Measurements from ENCODE around the gene SAFB2.

The SAFB2 gene

GRCh38 chr19:5622465-5623396 is at the start of gene SAFB2, which contains the start of gene SAFB:
TSS of gene SAFB2 (minus strand) at chr19:5622776. CDS start at chr19:5622715, 61 bp downstream.
TSS of gene SAFB (plus strand) at chr19:5623083. CDS start at chr19:5623206, 123 bp downstream.
- DNase-seq = peak; percentile 99

DNA sequence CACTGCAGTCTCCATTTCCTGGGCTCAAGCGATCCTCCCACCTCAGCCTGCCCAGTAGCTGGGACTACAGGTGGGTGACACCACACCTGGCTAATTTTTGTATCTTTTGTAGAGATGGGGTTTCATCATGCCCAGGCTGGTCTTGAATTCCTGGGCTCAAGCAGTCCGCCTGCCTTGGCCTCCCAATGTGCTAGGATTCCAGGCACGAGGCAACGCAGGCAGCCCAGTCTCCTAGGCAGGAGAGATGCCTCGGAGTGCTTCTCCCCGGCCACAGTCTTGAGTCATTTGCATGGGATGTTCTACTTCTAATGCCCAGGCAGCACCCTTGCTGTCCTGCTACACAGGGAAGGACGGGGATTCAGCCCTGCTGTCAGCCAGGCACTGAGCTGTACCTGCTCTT is 49.0 kb upstream of the SAFB2 start:
- no peak for DNase-seq

- no peak for DNase-seq
Measured at GRCh38 chr19:5669212-5669611, 46.6 kb upstream of the SAFB2 start.

- no peak for DNase-seq
Measured at GRCh38 chr19:5667751-5668271, 45.2 kb upstream of the SAFB2 start.

DNA sequence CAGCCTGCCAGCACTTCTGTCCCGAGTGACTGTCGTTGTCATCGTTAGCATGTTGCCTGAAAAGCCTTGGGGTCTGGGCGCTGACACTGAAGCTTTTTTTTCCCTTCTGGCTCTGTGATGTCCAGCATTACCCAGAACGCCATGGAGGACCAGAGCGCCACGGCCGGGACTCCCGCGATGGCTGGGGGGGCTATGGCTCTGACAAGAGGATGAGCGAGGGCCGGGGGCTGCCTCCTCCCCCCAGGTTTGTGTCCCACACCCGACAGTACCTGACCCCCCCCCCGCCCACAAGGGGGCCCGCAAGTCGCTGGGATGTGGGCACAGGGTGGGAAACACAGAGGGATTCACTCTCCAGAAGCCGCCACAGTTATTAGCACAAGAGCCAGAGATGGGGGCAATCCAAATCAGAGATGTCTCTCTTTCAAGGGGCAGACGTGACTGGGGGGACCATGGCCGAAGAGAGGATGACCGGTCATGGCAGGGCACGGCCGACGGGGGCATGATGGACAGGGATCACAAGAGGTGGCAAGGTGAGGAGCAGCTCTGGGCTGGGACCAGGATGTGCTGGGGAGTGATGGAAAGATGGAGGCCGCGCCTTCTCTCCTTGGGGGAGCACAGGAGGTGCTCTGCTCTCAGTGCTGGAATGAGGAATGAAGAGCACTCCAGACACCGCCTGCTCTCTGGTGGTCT is 44.5 kb upstream of the SAFB2 start:
- no peak for DNase-seq

- no peak for DNase-seq
Measured at GRCh38 chr19:5665781-5666513, 43.4 kb upstream of the SAFB2 start.

- no peak for DNase-seq
Measured at GRCh38 chr19:5664515-5664914, 41.9 kb upstream of the SAFB2 start.

DNA sequence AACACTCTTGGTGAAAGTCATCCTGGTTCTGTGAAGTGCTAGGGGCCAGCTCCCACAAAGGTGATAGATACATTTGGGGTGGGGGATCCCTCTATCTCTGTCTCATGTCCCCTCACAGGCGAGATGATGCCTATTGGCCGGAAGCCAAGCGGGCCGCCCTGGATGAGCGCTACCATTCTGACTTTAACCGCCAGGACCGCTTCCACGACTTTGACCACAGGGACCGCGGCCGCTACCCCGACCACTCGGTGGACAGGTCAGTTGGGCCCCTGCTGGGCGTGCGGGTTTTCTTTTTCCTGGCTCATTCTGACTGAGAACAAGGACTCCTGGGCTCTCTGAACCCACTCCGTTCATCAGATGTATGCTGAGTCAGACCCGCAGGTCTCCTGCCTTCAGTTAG is 41.3 kb upstream of the SAFB2 start:
- no peak for DNase-seq

- DNase-seq = no peak
Measured at GRCh38 chr19:5661483-5661882, 38.9 kb upstream of the SAFB2 start.

DNA sequence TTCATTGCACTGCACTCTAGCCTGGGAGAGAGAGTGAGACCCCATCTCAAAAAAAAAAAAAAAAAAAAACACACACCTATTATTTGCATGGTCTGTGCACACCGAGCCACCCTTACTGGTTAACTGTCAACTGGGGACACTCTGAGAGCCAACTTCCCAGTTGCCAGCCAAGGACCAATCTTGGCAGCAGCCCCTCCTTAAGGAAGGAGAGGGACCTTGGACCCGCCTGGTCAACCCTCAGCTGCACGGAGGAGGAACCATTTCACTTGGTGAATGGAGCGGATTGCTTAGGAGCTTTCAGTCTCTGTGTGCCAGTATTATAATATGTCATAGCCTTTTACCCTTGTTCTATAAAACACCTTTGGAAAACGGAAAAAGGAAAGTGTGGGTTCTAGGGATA is 32.8 kb upstream of the SAFB2 start:
- no peak for DNase-seq

DNA sequence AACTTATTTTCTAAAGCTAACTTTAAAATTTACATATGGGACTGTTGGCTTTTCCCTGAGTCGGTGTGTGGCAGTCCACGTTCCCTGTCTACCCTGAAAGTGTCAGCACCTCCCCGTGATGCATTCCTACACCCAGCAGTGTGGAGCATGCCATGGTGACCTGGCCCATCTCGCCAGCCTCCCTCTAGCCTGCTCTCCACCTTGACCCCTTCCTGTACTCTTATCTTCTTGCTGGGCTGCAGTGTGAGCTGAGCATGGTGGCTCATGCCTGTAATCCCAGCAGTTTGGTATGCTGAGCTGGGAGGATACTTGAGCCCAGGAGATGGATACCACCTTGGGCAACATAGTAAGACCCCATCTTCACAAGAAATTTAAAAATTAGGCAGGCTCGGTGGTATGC is 32.4 kb upstream of the SAFB2 start:
- DNase-seq = no peak

DNA sequence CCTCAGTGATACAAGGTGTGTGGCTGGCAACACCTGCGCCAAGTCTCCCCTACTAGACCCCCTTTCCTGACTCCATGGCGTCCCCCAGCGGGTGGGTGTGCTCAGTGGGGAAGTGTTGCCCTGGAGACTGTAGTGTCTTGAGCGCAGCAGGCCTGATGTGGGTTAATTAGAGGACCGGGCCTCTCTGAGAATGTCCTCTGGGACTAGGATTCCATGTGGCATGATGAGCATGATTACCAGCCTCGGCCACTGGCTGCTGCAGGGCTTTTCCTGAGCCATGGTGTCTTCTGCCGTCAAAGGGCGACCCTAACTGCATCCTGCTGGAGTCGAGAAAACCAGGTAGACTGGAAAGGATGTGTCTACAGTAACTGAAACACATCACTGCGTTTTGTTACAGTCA is 29.7 kb upstream of the SAFB2 start:
- no peak for DNase-seq

GRCh38 chr19:5651361-5651760 is 28.8 kb upstream of the SAFB2 start:
- no peak for DNase-seq

DNA sequence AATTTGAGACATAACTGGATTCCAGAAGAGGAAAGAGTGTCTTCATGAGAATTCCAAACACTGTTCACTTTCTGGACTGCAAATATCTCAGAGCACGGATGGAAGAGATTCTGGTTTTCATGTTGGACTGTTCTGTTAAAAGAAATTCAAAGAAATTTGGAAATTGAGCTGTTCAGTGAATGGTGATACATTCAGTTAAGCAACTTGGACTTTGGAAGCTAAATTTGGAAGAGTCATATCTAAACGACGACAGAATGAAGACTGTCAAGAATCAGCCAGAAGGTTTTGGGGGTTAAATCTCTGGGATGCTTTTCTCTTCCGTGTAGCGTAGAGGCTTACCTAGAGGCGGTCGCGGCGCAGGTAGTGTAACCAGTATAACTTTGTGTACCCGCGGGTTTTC is 25.9 kb upstream of the SAFB2 start:
- DNase-seq = no peak

- no peak for DNase-seq
Measured at GRCh38 chr19:5646703-5647102, 24.1 kb upstream of the SAFB2 start.

DNA sequence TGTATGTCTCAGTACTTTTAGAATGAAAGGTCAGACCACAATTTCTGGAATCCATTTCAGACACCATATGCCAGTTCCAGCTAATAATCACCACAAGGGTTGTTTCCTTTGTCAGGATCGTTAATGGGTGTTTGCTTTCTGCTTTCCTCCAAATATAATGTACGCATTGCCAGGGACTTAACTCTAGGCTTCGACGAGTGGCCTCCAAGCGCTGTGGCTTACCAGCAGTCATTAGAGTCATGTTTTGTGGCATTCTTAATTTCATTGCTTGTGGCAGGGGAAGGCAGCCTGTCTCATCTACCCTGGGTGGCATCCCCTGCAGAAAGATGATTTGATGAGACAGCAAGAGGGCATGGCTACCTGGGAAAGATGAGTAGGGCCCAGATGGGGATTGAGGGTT is 22.8 kb upstream of the SAFB2 start:
- no peak for DNase-seq

GRCh38 chr19:5644037-5644436 is 21.5 kb upstream of the SAFB2 start:
- DNase-seq = no peak

GRCh38 chr19:5643060-5643459 is 20.5 kb upstream of the SAFB2 start:
- no peak for DNase-seq

- no peak for DNase-seq
Measured at GRCh38 chr19:5642204-5642603, 19.6 kb upstream of the SAFB2 start.

- DNase-seq = no peak
Measured at GRCh38 chr19:5641171-5641570, 18.6 kb upstream of the SAFB2 start.

GRCh38 chr19:5637971-5638370 is 15.4 kb upstream of the SAFB2 start:
- no peak for DNase-seq

- DNase-seq = no peak
Measured at GRCh38 chr19:5635427-5635826, 12.9 kb upstream of the SAFB2 start.

- peak in 1 of 2 experiments; percentile 16 for DNase-seq
Measured at GRCh38 chr19:5632657-5633056, 10.1 kb upstream of the SAFB2 start.

Measured in activated T-cell treated with anti-CD3 and anti-CD28 coated beads, Interleukin-2, amount 50 U/mL, for 48 hours (primary cell).